Measurements from ENCODE around the gene ZNF691. TPM values are rescaled to one million over a fixed set of nuclear protein-coding genes. Genes with fewer than 3 reads are reported as not detected.

The ZNF691 gene
- total RNA-seq, 2 donors from 2014 or later = 7.3 to 9.0 TPM

GRCh38 chr1:42821690-42822089 lies 24.7 kb upstream of the ZNF691 start:
- H3K9me3 Mint-ChIP-seq = no peaks in the 10 kb centered on the region

GRCh38 chr1:42822800-42823392 lies 23.5 kb upstream of the ZNF691 start:
- Mint-ChIP-seq H3K4me1 (peaks cover 8% of the 10 kb centered on the region), H3K27ac (peak overlapping the region; percentile 76), H3K4me3 (no peak overlapping the region), H3K9me3 (no peaks in the 10 kb centered on the region), H3K36me3 (ENCODE audit: low read depth) (no peaks in the 10 kb centered on the region), H3K27me3 (no peaks in the 10 kb centered on the region)
- ATAC-seq (replicated peaks) = no peak

More at GRCh38 chr1:42821690-42822089, 24.7 kb upstream of the ZNF691 start:
- ATAC-seq (replicated peaks) = no peak
- no peak overlapping the region for H3K4me3 Mint-ChIP-seq
- no peaks in the 10 kb centered on the region for H3K27me3 Mint-ChIP-seq
- peaks cover 14% of the 10 kb centered on the region for H3K4me1 Mint-ChIP-seq
- no peak overlapping the region for H3K27ac Mint-ChIP-seq
- H3K36me3 Mint-ChIP-seq (ENCODE audit: low read depth) = no peaks in the 10 kb centered on the region

GRCh38 chr1:42824481-42825035 lies 21.9 kb upstream of the ZNF691 start:
- Mint-ChIP-seq H3K27me3 (no peaks in the 10 kb centered on the region), H3K4me1 (no peaks in the 10 kb centered on the region), H3K4me3 (no peak overlapping the region), H3K27ac (no peak overlapping the region), H3K9me3 (no peaks in the 10 kb centered on the region), H3K36me3 (ENCODE audit: low read depth) (no peaks in the 10 kb centered on the region)
- no peak for ATAC-seq (replicated peaks)

GRCh38 chr1:42825036-42825851 lies 21.2 kb upstream of the ZNF691 start:
- Mint-ChIP-seq H3K27ac (no peak overlapping the region), H3K4me3 (no peak overlapping the region), H3K27me3 (no peaks in the 10 kb centered on the region), H3K4me1 (no peaks in the 10 kb centered on the region), H3K9me3 (no peaks in the 10 kb centered on the region), H3K36me3 (ENCODE audit: low read depth) (no peaks in the 10 kb centered on the region)
- no peak for ATAC-seq (replicated peaks)

- Mint-ChIP-seq H3K27me3 (no peaks in the 10 kb centered on the region), H3K36me3 (ENCODE audit: low read depth) (no peaks in the 10 kb centered on the region), H3K4me3 (no peak overlapping the region), H3K9me3 (no peaks in the 10 kb centered on the region), H3K27ac (no peak overlapping the region), H3K4me1 (no peaks in the 10 kb centered on the region)
- ATAC-seq (replicated peaks) = no peak
These were observed 15.8 kb upstream of the ZNF691 start for GRCh38 chr1:42830631-42831030.

GRCh38 chr1:42831273-42831672 lies 15.1 kb upstream of the ZNF691 start:
- Mint-ChIP-seq H3K27ac (no peak overlapping the region), H3K9me3 (no peaks in the 10 kb centered on the region), H3K4me3 (no peak overlapping the region), H3K4me1 (no peaks in the 10 kb centered on the region), H3K27me3 (no peaks in the 10 kb centered on the region), H3K36me3 (ENCODE audit: low read depth) (no peaks in the 10 kb centered on the region)
- ATAC-seq (replicated peaks) = no peak

- H3K27me3 Mint-ChIP-seq = no peaks in the 10 kb centered on the region
- no peaks in the 10 kb centered on the region for H3K9me3 Mint-ChIP-seq
- no peak for ATAC-seq (replicated peaks)
- no peaks in the 10 kb centered on the region for H3K4me1 Mint-ChIP-seq
- H3K4me3 Mint-ChIP-seq = no peak overlapping the region
- H3K36me3 Mint-ChIP-seq (ENCODE audit: low read depth) = no peaks in the 10 kb centered on the region
- H3K27ac Mint-ChIP-seq = no peak overlapping the region
These were observed 13.7 kb upstream of the ZNF691 start for GRCh38 chr1:42832641-42833240.

GRCh38 chr1:42833981-42834380 lies 12.4 kb upstream of the ZNF691 start:
- Mint-ChIP-seq H3K4me1 (no peaks in the 10 kb centered on the region), H3K36me3 (ENCODE audit: low read depth) (no peaks in the 10 kb centered on the region), H3K27ac (no peak overlapping the region), H3K9me3 (no peaks in the 10 kb centered on the region), H3K27me3 (no peaks in the 10 kb centered on the region), H3K4me3 (no peak overlapping the region)
- ATAC-seq (replicated peaks) = no peak

- no peak overlapping the region for H3K4me3 Mint-ChIP-seq
- no peaks in the 10 kb centered on the region for H3K9me3 Mint-ChIP-seq
- H3K27ac Mint-ChIP-seq = no peak overlapping the region
- H3K27me3 Mint-ChIP-seq = no peaks in the 10 kb centered on the region
- H3K36me3 Mint-ChIP-seq (ENCODE audit: low read depth) = no peaks in the 10 kb centered on the region
- no peaks in the 10 kb centered on the region for H3K4me1 Mint-ChIP-seq
- ATAC-seq (replicated peaks) = no peak
These were observed 11.6 kb upstream of the ZNF691 start for GRCh38 chr1:42834803-42835202.

- no peak for ATAC-seq (replicated peaks)
- Mint-ChIP-seq H3K36me3 (ENCODE audit: low read depth) (no peaks in the 10 kb centered on the region), H3K27ac (no peak overlapping the region), H3K4me1 (no peaks in the 10 kb centered on the region), H3K27me3 (no peaks in the 10 kb centered on the region), H3K4me3 (no peak overlapping the region), H3K9me3 (no peaks in the 10 kb centered on the region)
These were observed 11.0 kb upstream of the ZNF691 start for GRCh38 chr1:42835422-42835821.

GRCh38 chr1:42837709-42838108 lies 8.7 kb upstream of the ZNF691 start:
- H3K4me3 Mint-ChIP-seq = no peak overlapping the region
- H3K27me3 Mint-ChIP-seq = no peaks in the 10 kb centered on the region
- ATAC-seq (replicated peaks) = no peak

GRCh38 chr1:42838482-42839190 lies 7.8 kb upstream of the ZNF691 start:
- Mint-ChIP-seq H3K36me3 (ENCODE audit: low read depth) (no peaks in the 10 kb centered on the region), H3K4me1 (no peaks in the 10 kb centered on the region), H3K27ac (no peak overlapping the region), H3K27me3 (no peaks in the 10 kb centered on the region), H3K4me3 (no peak overlapping the region), H3K9me3 (no peaks in the 10 kb centered on the region)
- no peak for ATAC-seq (replicated peaks)

More at GRCh38 chr1:42837709-42838108, 8.7 kb upstream of the ZNF691 start:
- no peaks in the 10 kb centered on the region for H3K9me3 Mint-ChIP-seq
- no peaks in the 10 kb centered on the region for H3K4me1 Mint-ChIP-seq
- no peak overlapping the region for H3K27ac Mint-ChIP-seq
- no peaks in the 10 kb centered on the region for H3K36me3 Mint-ChIP-seq (ENCODE audit: low read depth)

GRCh38 chr1:42841010-42841409 lies 5.4 kb upstream of the ZNF691 start:
- H3K4me1 Mint-ChIP-seq = peaks cover 5% of the 10 kb centered on the region
- no peak overlapping the region for H3K27ac Mint-ChIP-seq

GRCh38 chr1:42841440-42842147 lies 4.8 kb upstream of the ZNF691 start:
- Mint-ChIP-seq H3K4me1 (peaks cover 5% of the 10 kb centered on the region), H3K36me3 (ENCODE audit: low read depth) (no peaks in the 10 kb centered on the region), H3K27me3 (no peaks in the 10 kb centered on the region), H3K27ac (no peak overlapping the region), H3K4me3 (no peak overlapping the region), H3K9me3 (no peaks in the 10 kb centered on the region)
- no peak for ATAC-seq (replicated peaks)

More at GRCh38 chr1:42841010-42841409, 5.4 kb upstream of the ZNF691 start:
- Mint-ChIP-seq H3K36me3 (ENCODE audit: low read depth) (no peaks in the 10 kb centered on the region), H3K4me3 (no peak overlapping the region), H3K27me3 (no peaks in the 10 kb centered on the region), H3K9me3 (no peaks in the 10 kb centered on the region)
- ATAC-seq (replicated peaks) = no peak

Data from activated T-helper 17 cell treated with anti-CD3 and anti-CD28 coated beads, Interleukin-2, amount 50 U/mL, for 72 hours (primary cell).